Heart left ventricle (tissue), 13 donors: ENCODE results near the gene COL16A1.

Source experiments
- CTCF ChIP-seq, 12 donors: fragments of 200-600 bp; sonication (generic) in 4 of 12; IDR thresholded peaks; one replicate each; pipeline versions ENCODE4 v1.5.0 to v1.8.0; 2018 to 2022; ENCODE audit warnings: antibody characterized with exemption in 12 of 12, mild to moderate bottlenecking in 5 of 12
- POLR2A ChIP-seq, 2 donors: fragments of 450-650 bp; IDR thresholded peaks; one replicate each; pipeline ENCODE4 v1.6.1; 2017; ENCODE audit warnings: antibody characterized with exemption in 2 of 2, mild to moderate bottlenecking in 2 of 2, moderate library complexity in 2 of 2
- donor health status: ischemic (EF 13 %, LVEDD 7.1; RV severe dilation, severe dysfunction).
- donor health status: DM: no; HTN: yes; CAD: no.
- donor health status: DM: no; HTN: no; CAD: no.
- donor health status: ischemic (EF 25% LVEDD 6.9; RV normal size, moderate dysfunction).
- donor health status: ischemic (EF 25% LVEDD 5.7; RV mildly dilated, moderate dysfunction).
- donor health status: ischemic (EF 35%, LVEDD 5.7; RV mildly dilated, moderate dysfunction).
- donor health status: nonischemic (EF 11% LVEDD 7.7; RV severe dilation, severe dysfunction).
- donor health status: DM: yes; HTN: yes; CAD: no.
- donor health status: PGD.
- donor health status: ischemic (EF 29% LVEDD 5.4; RV normal size, mild dysfunction).
- donor health status: nonischemic (EF 23%, LVEDD 6.1; RV moderate dilation, normal function).

GRCh38 chr1:31620631-31621497 lies 83.0 kb downstream of the COL16A1 start:
- no peak for TF ChIP-seq POLR2A (IDR thresholded peaks at IDR 0.05)
- TF ChIP-seq CTCF (IDR thresholded peaks at IDR 0.05) = no peak
